Myocyte (in vitro differentiated cells): ENCODE results near the gene MMEL1. TPM values are rescaled to one million over a fixed set of nuclear protein-coding genes. Genes with fewer than 3 reads are reported as not detected.

ENCODE experiments used
- DNase-seq: peaks from one replicate; pipeline ENCODE4 v3.0.0-alpha.2; 2012; ENCODE audit warnings: low read depth
- total RNA-seq: library from RNA; depleted of rRNA; stranded (reverse); fragments of >200 nt; gene quantifications from 2 replicates; pipeline ENCODE4 v1.2.3, GENCODE V29; 2014

The MMEL1 gene
- total RNA-seq, 1 donor from 2014 or later: 0.37 TPM

DNA sequence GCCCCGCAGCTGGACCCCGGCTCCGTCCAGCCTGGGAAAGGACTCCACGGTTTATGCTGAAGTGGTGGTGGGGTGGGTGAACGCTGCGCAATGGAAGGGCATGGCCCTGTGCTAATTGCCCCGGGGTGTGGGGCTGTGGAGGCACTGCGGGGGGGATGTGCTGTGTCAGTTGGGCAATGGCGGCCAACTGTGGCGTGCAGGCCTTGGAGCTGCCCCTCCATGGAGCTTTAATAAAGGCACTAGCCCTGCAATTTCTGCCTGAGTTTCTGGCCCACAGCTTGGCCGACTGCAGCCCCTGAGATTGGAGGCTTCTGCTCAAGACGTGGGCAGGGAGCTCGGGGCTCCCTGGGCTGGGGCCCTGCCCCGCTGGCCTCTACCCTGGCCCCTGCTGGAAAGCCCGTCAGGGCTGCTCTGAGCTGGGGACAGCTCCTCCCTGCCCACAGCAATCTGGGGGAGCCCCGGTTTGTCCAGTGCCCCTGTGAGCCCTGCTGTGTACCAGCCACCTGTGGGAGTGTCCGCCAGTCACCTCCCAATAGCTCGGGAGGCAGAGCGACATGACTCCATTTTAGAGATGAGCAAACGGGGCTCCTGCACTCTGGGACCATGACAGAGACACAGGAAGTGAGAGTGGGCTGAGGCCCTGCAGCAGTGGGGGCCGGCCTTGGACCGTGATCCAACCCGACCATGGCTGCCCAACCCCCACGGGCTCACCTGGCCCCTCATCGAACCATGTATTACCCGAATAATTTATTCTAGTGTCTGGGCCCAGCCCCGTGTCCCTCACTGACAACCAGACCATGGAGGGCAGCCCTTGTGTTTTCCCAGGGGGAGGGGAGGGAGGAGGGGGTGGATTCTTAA, 85.4 kb downstream of the MMEL1 start:
- DNase-seq: no peak

DNA sequence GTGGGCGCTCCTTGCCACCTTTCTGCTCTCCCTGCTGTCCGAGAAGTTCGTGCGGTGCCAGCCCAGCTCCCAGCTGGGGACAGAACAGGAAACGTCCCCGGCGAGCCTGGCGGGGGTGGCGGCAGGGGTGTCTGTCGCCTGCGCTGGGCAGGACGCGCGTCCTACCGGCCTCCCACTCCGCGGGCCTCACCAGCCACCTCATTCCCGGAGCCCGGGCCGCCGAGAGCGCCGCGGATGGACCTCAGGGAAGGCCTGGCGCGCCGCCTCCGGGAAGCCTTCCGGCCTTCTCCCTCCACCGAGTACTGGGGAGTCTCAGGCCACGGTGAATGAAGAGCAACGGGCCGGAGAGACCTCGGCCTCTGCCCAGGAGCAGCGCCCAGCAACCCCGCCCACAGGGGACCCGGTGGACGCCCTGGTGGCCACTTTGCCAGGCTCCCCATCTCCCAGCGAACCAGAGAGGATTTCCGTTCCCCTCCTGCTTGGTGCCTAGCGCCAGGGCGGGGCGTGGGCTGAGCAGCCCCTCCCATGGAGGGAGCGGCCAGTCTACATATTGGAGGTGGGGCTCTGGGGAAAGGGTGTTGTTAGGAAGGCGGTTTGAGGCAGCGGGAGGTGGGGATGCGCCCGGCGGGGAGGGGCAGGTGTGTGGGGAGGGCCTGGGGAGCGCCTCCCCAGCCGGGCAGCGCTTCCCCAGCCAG, 86.2 kb downstream of the MMEL1 start:
- DNase-seq: no peak

DNA sequence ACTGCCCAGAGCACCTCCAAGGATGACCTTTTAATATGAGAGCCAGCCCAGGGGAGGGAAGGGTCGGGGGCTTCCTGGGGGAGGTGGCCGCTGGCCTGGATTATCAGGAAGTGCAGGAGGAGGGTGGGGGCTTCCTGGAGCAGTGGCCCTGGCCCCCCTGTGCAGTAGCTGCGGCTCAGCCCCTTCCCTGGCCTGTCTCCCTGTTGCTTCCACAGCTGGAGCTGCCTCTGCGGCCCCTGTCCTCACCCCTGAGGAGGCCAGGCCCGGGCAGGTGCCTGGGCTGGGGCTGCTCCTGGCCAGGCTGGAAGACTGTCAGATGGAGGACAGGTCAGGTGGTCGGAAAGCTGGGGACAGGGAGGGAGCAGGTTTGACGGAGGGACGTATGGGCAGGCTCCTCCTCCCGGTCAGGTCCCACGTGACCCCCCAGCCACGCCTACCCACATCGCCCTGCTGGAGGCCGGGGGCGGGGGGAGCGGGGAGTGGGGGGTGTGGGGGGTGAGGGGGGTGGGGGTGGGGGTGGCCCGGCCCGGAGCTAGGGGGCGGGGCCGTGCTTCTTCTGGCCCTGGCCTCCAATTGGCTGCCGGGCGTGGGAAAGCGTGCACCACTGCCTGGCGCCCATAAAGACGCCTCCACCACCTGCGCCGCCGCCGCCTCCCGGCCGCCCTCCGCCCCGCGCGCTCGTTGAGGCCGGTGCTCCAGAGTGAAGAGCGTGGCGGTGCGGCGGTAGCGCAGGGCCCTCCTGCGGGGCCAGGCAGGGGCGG, 86.9 kb downstream of the MMEL1 start:
- DNase-seq: no peak

DNA sequence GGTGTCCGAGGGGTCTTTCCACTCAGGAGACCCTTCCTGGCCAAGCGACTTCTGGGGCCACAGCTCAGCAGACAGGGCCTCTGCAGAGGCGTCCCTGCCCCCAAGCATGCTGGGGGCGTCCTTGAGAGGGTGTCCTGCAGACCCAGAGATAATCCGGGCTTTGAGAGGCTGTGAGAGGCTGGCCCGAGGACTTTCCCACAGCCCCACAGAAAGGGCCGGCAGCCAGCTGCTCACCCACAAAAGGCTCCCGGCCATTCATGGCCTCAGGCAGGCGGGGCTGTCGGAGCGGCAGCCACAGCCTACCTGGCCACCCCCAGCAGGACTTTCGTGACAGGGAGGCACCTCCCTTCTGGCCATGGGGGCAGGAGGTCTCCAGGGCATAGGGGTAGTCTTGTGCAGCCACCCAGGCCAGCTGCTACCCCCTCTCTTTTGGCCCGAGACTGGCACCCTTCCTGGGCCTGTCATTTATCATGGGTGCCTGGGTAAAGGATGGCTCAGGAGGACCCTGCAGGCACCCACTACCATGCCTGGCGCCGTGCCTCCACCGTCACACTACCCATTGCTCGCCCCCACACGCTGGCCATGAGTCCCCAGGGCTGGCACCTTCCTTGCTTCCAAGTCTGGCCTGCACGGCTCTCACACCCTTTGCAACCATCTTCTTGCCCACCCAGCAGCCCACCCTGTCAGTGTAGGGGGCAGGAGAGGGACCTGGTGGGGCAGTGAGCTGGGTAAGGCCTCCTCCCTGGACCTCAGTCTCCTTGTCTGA, 87.8 kb downstream of the MMEL1 start:
- no peak for DNase-seq

DNA sequence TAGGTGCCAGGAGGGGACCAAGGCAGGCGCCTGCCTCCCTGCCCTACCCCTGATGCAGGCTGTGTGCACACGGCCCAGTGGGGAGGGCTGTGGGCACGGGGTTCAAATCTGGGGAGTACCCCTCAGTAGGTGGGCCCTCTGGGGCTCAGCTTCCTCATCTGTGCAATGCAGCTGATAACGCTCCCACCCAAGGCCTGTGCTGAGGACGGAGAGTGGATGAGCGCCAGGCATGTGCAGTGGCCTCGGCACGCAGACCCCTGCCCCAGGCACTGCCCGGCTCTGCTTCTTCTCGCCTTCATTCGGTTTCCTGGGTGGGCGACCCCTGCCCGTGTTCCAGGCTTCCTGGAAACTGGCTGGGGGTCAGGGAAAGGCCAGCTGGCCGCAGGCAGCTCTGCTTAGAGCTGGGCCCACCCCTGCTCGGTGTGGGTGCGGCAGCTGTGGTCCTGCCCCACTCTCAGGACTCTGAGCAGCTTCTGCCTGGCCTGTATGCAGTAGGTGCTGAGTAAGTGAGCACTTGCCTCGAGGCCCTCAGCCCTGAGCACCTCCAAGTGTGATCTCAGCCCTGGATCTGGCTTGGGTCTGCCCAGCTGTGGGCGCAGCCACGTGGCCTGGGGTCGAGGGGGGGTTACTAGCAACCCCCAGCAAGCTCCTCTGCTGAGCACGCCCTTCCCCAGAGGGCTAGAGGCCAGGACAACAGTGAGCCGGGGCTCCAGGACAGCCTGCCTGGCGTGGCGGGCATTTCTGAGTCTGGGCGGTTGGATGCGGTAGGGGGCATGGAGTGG, 88.5 kb downstream of the MMEL1 start:
- DNase-seq: no peak

DNA sequence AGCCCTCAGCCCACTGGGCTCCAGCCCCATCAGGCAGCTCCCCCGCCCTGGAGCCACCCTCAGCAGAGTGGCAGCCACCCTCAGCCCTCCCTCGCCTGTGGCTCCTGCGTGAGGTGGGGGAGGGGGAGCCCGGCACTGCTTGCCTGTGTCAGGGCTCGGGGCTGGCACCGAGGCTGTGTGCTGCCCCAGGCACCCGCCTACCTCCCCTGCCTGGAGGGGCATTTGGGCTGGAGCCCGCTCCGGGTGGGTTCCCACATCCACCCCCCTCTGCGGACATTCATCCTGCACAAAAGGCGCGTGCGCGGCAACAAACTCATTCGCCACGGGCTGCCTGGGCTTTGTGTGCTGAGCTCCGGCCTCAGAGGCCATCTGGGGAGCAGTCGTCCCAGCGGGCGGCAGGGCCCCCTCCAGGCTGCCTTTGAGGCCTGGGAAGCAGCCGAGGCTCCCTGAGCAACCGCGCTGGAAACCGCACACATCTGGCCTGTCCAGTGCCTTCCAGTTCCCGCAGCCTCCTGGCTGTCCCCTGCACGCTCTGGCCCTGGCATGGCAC, 89.2 kb downstream of the MMEL1 start:
- no peak for DNase-seq

DNA sequence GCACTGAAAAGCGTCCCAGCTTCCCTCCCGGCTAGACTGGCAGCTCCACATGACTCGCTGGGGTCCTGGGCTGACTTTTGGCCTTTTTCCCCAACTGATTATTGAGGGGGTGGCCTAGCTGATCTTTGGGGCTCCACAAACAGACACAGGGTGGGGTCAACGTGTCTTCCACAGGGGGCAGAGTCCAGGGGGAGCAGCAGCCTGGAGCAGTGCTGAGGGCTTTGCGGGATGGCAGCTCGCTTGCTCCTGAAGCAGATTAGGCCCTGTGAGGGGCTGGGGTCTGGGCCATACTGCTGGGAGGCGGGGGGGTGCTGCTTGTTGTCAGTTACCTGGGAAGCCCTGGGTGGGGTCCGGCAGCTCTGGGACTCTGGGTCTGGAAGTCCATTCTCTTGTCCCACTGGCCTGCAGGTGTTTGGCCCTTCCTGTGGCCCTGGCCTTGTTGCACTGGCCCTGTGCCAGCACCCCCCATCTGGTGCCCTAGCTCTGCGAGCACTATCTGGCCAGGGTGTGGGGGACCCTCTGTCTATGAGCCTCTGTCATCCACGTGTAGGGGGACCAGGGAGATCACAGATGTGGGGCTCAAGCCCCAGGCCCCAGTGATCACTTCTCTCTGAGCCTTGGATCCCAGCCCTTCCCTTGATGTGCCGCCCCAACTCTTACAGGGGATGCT, 90.4 kb downstream of the MMEL1 start:
- no peak for DNase-seq

DNA sequence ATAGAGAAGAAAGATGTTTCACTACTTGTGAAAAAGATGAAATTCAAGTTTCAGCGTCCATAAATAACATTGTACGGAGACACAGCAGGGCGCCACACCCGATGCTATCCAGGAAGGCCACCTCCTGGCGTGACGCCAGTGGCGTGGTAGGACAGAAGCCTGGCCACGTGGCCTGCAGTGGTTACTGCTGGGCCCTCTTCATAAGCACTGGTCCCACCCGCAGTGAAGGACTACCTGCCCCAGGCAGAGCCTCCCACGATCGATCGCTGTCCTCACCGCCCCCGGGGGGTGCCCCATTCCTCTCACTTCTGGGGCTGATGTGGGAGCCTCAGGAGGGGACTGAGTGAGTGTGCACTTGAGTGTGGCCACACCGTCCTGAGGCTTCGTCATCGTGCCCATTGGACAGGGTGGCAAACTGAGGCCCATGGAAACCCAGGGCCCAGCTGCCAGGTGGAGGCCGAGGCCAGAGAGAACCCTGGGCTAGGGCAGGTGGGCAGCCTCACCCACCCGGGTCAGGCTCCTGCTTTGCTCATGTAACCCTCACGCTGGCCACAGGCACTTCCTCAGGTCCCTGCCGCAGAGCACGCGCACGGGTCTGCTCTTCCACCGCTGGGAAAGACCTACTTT, 91.1 kb downstream of the MMEL1 start:
- DNase-seq: no peak

DNA sequence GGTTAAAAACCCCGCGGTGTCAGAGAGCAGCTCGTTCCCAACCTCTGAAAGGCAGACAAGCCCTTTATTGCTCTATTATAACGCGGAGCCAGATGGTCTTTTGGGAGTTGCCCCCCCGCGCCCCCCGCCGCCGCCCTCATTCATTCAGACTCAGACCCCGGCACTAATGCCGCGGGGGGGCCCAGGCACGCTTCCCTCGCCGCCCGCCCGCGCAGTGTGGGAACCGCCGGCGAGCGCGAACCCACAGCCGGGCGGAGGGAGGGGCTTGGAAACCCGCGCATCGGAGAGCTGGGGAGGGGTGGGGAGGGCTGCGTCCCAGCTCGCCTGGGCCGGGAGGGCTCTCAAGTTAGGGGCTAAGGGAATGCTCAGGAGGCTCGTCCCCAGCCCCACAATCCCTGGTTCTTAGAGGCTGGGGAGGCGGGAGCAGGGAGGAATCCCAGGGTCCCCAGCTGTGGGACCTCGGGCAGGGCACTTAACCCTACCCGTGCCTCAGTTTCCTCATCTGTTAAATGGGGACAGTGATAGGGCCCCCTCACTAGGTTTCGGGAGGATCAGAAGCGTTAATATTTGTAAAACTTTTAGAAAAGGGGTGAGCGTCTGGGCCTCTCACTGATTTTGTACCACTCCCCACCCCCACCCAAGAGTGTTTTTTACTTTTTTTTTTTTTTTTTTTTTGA, 91.9 kb downstream of the MMEL1 start:
- no peak for DNase-seq

Other genes with a start within 250 kb of the MMEL1 start
- gene MORN1, start 241.5 kb downstream of the MMEL1 start, total RNA-seq: 8.8 and 14.2 TPM in 2 replicates
- 58.1 and 64.6 TPM in 2 replicates for gene RER1, start 241.2 kb downstream of the MMEL1 start, total RNA-seq
- gene PEX10, start 220.5 kb downstream of the MMEL1 start, total RNA-seq: 54.4 and 62.5 TPM in 2 replicates
- 0.21 and 0.57 TPM in 2 replicates for gene PLCH2, start 156.7 kb downstream of the MMEL1 start, total RNA-seq
- 19.4 and 27.5 TPM in 2 replicates for gene PANK4, start 106.4 kb downstream of the MMEL1 start, total RNA-seq
- not detected in 2 replicates for gene HES5, start 102.8 kb downstream of the MMEL1 start, total RNA-seq
- 8.6 and 9.1 TPM in 2 replicates for gene TNFRSF14, start 76.6 kb downstream of the MMEL1 start, total RNA-seq
- 15.3 and 21.5 TPM in 2 replicates for gene PRXL2B, start 46.2 kb downstream of the MMEL1 start, total RNA-seq
- 0.16 and 0.32 TPM in 2 replicates for gene TTC34, start 168.7 kb upstream of the MMEL1 start, total RNA-seq